Upper lobe of left lung (tissue), 6 donors: Measurements from ENCODE around the gene NUP93. TPM values are rescaled to one million over a fixed set of nuclear protein-coding genes. Genes with fewer than 3 reads are reported as not detected.

ENCODE experiments used
- ATAC-seq, 2 donors: fragments of 200-7000 bp; cut with Tn5 transposase; one replicate each; pipeline ENCODE4 v1.9.1; 2022; ENCODE audit warnings: mild to moderate bottlenecking in 2 of 2, moderate library complexity in 2 of 2; ENCODE audit not compliant: low FRiP score in 2 of 2
- DNase-seq, 2 donors: peaks; one replicate each; pipeline ENCODE4 v3.0.0-alpha.2; 2019 to 2020
- H3K27ac ChIP-seq, 4 donors: fragments of 200-600 bp; sonication (generic); one replicate each; pipeline ENCODE4 v1.5.1; 2016 to 2019
- H3K27me3 ChIP-seq, 4 donors: fragments of 200-600 bp; sonication (generic); one replicate each; pipeline ENCODE4 v1.5.1; 2017 to 2019
- H3K36me3 ChIP-seq, 4 donors: fragments of 200-600 bp; sonication (generic); one replicate each; pipeline ENCODE4 v1.5.1; 2016 to 2019
- H3K4me1 ChIP-seq, 4 donors: fragments of 200-600 bp; sonication (generic); one replicate each; pipeline ENCODE4 v1.5.1; 2018 to 2019
- H3K4me3 ChIP-seq, 4 donors: fragments of 200-600 bp; sonication (generic); one replicate each; pipeline ENCODE4 v1.5.1; 2017 to 2019; ENCODE audit warnings: mild to moderate bottlenecking in 2 of 4, moderate library complexity in 1 of 4
- H3K9me3 ChIP-seq, 4 donors: fragments of 200-600 bp; sonication (generic); one replicate each; pipeline ENCODE4 v1.5.1; 2018 to 2019
- EP300 ChIP-seq, 4 donors: sonication (generic); formaldehyde crosslinking; IDR thresholded peaks; one replicate each; pipeline ENCODE4 v1.5.1; 2017; ENCODE audit warnings: antibody characterized with exemption in 4 of 4, control low read depth in 2 of 4
- POLR2A ChIP-seq, 4 donors: fragments of 450-650 bp; IDR thresholded peaks; one replicate each; pipeline ENCODE4 v1.5.1; 2016 to 2017; ENCODE audit warnings: antibody characterized with exemption in 4 of 4, mild to moderate bottlenecking in 2 of 4
- POLR2AphosphoS5 ChIP-seq, 2 donors: sonication (generic); formaldehyde crosslinking; IDR thresholded peaks; one replicate each; pipeline ENCODE4 v1.5.1; 2017; ENCODE audit warnings: antibody characterized with exemption in 2 of 2
- WGBS, 2 donors: methylation state at CpG; one replicate each; pipeline ENCODE4 v1.1.5; 2017 to 2018; 5-methylcytosine and 5-hydroxymethylcytosine counted together
- total RNA-seq, 6 donors: library from RNA; depleted of rRNA in 4 of 6; stranded (reverse); fragments of >200 nt in 4 of 6; gene quantifications; one replicate each; pipeline versions ENCODE4 v1.1.0 to v1.2.1, GENCODE V29; 2016 to 2021
- TF ChIP-seq, protein P1 (sequence below), 6 experiments: fragments of 450-650 bp in 4 of 6; fragments of 200-600 bp in 2 of 6; sonication (generic) in 2 of 6; IDR thresholded peaks; one replicate each; pipeline ENCODE4 v1.5.1; 2016 to 2019; ENCODE audit warnings: antibody characterized with exemption in 6 of 6
- donor health status: DM: no; HTN: no; CAD: no; lungs with moderate emphysema.
- donor health status: DM: no; HTN: yes; CAD: no; lungs with severe emphysema.

The NUP93 gene
- total RNA-seq, 6 donors from 2014 or later = 30.9 to 57.3 (median 45.3) TPM

DNA sequence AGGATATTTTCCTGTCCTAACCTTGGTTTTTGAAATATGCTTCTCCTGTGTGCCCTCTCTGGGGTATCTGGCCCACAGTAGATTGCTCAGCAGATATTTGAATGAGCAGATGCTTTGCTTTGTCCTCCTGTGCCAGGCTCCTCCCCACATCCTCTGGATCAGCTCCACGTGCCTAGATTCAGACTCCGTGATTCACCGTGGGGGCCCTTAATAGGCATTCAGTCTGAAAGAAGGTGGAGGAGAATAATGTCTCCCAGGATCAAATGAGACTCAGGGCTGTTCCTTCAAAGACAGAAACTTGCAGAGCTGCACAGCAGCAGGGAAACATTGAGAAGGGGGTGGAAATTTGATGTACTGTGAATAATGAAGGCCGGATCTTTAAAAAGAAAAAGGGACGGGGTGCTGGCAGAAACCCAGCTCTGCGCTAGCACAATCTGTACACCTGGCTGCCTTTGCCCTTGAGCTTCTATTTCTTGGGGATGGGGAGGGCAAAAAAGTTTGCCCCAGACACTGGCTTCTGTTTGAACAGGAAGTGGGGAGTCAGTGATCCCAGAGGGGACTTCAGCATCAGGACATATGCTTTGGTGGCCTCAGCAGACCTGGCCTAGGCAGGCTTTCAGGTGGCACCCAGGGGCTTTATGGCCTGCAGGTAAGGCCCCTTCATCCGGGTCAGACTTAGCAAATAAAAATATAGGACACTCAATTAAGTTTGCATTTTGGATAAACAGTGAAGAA lies 119.2 kb downstream of the NUP93 start:
- Histone ChIP-seq H3K27ac (peak overlapping the region in 3 of 4 donors; percentile 43 to 54 (median 44)), H3K36me3 (peaks cover 0 to 11% (median 3%) of the 10 kb centered on the region in 4 donors), H3K27me3 (no peaks in the 10 kb centered on the region), H3K4me1 (peaks cover 8 to 21% (median 16%) of the 10 kb centered on the region in 4 donors), H3K4me3 (no peak overlapping the region), H3K9me3 (no peaks in the 10 kb centered on the region)
- DNase-seq = no peak
- no peak for TF ChIP-seq POLR2A (IDR thresholded peaks at IDR 0.05)
- no peak for TF ChIP-seq POLR2AphosphoS5 (IDR thresholded peaks at IDR 0.05)
- TF ChIP-seq EP300 (IDR thresholded peaks at IDR 0.05) = no peak
- TF ChIP-seq, protein P1, sequence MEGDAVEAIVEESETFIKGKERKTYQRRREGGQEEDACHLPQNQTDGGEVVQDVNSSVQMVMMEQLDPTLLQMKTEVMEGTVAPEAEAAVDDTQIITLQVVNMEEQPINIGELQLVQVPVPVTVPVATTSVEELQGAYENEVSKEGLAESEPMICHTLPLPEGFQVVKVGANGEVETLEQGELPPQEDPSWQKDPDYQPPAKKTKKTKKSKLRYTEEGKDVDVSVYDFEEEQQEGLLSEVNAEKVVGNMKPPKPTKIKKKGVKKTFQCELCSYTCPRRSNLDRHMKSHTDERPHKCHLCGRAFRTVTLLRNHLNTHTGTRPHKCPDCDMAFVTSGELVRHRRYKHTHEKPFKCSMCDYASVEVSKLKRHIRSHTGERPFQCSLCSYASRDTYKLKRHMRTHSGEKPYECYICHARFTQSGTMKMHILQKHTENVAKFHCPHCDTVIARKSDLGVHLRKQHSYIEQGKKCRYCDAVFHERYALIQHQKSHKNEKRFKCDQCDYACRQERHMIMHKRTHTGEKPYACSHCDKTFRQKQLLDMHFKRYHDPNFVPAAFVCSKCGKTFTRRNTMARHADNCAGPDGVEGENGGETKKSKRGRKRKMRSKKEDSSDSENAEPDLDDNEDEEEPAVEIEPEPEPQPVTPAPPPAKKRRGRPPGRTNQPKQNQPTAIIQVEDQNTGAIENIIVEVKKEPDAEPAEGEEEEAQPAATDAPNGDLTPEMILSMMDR (IDR thresholded peaks at IDR 0.05) = no peak
- peak in 1 of 2 donors; percentile 57 for ATAC-seq
- 46 to 65% methylated on average over 7 of the region's 7 CpGs for WGBS, 2 donors

DNA sequence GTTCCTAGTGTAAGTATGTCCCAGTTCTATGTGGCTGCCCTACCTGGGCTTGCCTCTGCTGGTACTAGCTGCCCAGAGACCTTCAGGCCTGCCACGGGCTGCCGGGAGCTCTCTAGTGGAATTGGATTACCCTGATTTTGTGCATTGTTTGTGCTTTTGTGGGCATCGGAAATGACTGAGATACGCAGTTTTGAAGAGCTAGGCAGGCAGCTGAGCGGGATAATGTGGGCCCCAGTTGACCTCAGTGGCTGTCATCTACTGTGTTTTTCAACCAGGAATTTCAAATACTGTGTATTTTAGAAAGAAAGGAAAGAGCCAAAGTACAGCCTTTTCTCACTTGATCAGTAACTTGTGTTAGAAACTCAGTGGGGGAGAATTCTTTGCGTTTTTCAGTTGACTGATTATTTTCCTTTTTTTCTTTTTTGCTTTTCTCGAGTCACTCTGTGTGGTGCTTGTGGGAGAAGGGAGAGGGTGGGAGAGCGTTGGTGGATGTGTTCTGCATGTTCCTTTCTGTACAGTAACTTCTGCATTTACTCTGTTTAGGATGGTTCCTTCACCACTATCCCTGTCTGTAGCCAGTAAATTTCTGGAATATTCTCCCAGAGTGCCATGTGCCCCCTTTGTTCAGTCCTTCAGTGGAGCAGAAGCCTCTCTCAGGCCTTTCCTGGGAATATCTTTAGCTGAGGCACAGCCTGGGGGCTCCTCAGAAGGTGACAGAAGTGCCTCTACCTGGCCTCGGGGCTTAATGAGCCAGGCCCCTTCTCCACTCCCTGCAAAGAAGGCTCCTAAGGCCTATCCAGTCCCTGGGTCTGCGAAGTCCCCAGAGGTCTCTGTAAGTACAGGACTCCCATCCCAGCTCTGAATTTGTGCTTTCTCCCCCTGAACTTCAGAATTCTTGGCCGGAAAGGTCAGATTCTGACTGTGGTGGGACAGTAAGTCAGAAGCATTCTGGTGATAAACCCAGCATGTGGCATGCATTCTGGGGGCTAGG lies 120.1 kb downstream of the NUP93 start:
- H3K4me3 ChIP-seq = no peak overlapping the region
- ATAC-seq = no peak
- H3K27ac ChIP-seq = peak overlapping the region in 2 of 4 donors; percentile 44 to 54
- H3K9me3 ChIP-seq = no peaks in the 10 kb centered on the region
- WGBS, 2 donors = 71 to 76% methylated on average over 10 to 11 of the region's 11 CpGs
- H3K27me3 ChIP-seq = no peaks in the 10 kb centered on the region
- TF ChIP-seq POLR2AphosphoS5 (IDR thresholded peaks at IDR 0.05) (no peak), POLR2A (IDR thresholded peaks at IDR 0.05) (no peak), EP300 (IDR thresholded peaks at IDR 0.05) (no peak)
- TF ChIP-seq, protein P1 (IDR thresholded peaks at IDR 0.05) = no peak
- peaks cover 0 to 6% (median 2%) of the 10 kb centered on the region in 4 donors for H3K36me3 ChIP-seq
- H3K4me1 ChIP-seq = peaks cover 8 to 21% (median 16%) of the 10 kb centered on the region in 4 donors
- DNase-seq = no peak

DNA sequence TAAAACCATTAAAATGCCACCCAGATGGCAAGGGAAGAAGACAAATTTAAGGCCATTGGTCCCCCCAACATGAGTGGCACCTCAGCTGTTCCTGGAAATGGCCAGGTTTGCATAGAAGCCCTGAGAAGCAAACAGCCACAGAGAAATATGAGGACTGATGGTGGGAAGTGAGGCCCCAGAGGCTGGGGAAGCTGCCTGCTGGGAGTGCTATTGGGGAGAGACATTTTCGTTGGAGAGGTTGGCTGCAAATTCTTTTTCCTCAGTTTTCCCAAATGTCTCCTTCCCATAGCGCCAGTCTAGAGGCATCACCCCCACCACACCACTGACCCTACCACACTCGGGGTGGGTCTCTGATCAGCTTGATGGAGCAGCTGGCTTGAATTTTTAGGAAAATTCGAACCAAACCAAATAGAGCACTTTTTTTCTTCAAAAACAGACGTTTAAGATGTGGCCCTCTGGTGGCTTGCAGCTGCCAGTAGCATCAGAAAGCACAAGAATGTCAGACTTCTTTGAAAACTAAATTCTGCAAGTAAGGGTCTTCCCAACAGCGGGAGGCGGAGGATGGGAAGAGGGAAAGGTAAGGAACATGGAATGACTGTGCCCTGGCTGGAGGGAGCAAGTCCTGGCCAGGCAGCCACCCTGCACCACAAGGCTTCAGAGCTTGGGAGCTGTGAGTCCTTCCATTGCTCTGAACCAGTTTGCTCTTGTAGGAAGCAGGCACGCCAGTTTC lies 121.9 kb downstream of the NUP93 start:
- DNase-seq (no peak), ATAC-seq (no peak)

DNA sequence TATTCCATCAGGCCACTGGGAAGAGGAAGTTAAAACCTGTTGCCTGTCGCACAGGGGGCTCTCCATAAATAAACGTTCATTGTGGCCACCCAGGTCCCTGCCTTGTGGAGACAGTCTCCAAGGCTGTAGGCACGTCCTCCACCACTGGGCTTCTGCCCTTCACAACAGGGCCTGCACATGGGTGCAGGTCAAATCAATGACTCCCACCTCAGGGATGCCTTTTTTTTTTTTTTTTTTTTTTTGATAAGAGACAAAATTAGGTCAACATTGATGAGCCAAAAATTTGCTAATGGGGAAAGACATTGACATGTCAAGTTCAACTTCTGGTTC lies 122.4 kb downstream of the NUP93 start:
- H3K9me3 ChIP-seq = no peaks in the 10 kb centered on the region
- ATAC-seq (no peak), DNase-seq (no peak)
- peaks cover 8 to 21% (median 16%) of the 10 kb centered on the region in 4 donors for H3K4me1 ChIP-seq
- WGBS, 2 donors = 53 to 63% methylated on average over 3 of the region's 3 CpGs
- TF ChIP-seq, protein P1 (IDR thresholded peaks at IDR 0.05) = no peak
- no peak overlapping the region for H3K4me3 ChIP-seq
- H3K27me3 ChIP-seq = no peaks in the 10 kb centered on the region
- H3K36me3 ChIP-seq = no peaks in the 10 kb centered on the region
- H3K27ac ChIP-seq = no peak overlapping the region

More for the DNA sequence above, 121.9 kb downstream of the NUP93 start:
- H3K27ac ChIP-seq = no peak overlapping the region
- no peaks in the 10 kb centered on the region for H3K27me3 ChIP-seq
- no peaks in the 10 kb centered on the region for H3K36me3 ChIP-seq
- TF ChIP-seq POLR2A (IDR thresholded peaks at IDR 0.05) = no peak
- TF ChIP-seq, protein P1 (IDR thresholded peaks at IDR 0.05) = peak in 2 of 6 experiments; percentile 15 to 17
- WGBS, 2 donors = 66 to 75% methylated on average over 8 of the region's 8 CpGs
- no peak overlapping the region for H3K4me3 ChIP-seq
- H3K9me3 ChIP-seq = no peaks in the 10 kb centered on the region
- H3K4me1 ChIP-seq = peaks cover 8 to 21% (median 16%) of the 10 kb centered on the region in 4 donors
